GM18505 (cell line): ENCODE measurements around the gene TEKT1.
A peak's percentile ranks its signal among the peaks of the same experiment; 100 is the strongest.
"Not testable (repeated sequence)": the region's sequence is repeated elsewhere in the genome, so short reads cannot be mapped to it uniquely, and the experiment has no call there.

Experiments
- ATAC-seq: cut with Tn5 transposase; IDR thresholded peaks from one replicate; pipeline ENCODE4 v1.9.1; 2021; ENCODE audit not compliant: unreplicated experiment
- POLR2A ChIP-seq: IDR thresholded peaks from 4 replicates; pipeline ENCODE4 v1.6.1; 2011; ENCODE audit warnings: borderline replicate concordance; ENCODE audit not compliant: insufficient read depth, insufficient read length; ENCODE audit errors: extremely low read depth

The TEKT1 gene

DNA sequence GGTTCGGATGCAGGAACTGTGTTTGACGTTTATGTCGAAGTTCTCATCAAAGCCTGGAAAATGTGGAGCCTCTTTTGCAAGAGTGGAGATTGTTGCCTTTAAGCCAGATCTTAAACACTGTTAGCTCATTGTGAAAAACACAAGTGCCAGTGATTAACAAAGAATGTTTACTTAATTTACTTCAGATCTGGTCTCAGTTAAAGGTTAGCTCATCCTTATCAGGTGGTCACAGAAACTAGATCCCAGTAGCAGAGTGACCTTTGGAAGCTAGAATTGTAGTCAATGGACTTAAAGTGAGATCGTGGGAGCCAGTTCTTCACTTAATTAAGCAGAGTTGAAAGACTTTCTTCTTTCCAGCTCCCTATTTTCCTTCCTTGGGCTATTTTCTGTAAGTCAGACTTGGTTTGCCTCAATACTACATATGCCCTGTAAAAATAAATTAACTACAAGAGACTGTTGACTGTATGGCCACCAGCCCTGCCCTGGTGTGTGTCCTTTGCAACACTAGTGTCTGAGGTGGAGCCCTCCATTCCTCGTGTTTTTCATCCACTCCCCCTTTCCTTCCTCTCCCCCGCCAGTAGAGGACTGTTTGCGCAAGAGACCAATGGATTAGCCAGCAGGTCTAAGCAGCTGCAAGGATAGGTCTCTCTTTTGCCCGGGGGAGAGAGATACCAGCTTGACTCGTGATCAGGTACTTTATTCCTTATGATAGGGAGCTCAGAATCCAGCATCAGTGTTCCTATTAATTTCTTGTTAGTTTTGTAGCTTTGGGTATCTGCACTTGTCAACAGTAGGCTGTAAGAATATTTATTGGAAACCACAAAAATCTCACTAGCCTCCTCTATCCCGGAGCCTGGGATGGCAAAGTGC, 35.3 kb downstream of the TEKT1 start:
- no peak for TF ChIP-seq POLR2A
- no peak for ATAC-seq

GRCh38 chr17:6793748-6794493, 37.6 kb downstream of the TEKT1 start:
- no peak for TF ChIP-seq POLR2A
- no peak for ATAC-seq

GRCh38 chr17:6789146-6789545, 42.4 kb downstream of the TEKT1 start:
- TF ChIP-seq POLR2A: no peak
- ATAC-seq: no peak

GRCh38 chr17:6787081-6787693, 44.3 kb downstream of the TEKT1 start:
- no peak for TF ChIP-seq POLR2A
- ATAC-seq: no peak

- no peak for TF ChIP-seq POLR2A
Observed at GRCh38 chr17:6786618-6787017, 44.9 kb downstream of the TEKT1 start.

GRCh38 chr17:6782244-6782643, 49.3 kb downstream of the TEKT1 start:
- no peak for ATAC-seq
- no peak for TF ChIP-seq POLR2A

More at GRCh38 chr17:6786618-6787017, 44.9 kb downstream of the TEKT1 start:
- no peak for ATAC-seq

GRCh38 chr17:6780886-6781285, 50.6 kb downstream of the TEKT1 start:
- TF ChIP-seq POLR2A: no peak
- no peak for ATAC-seq

- no peak for ATAC-seq
- TF ChIP-seq POLR2A: no peak
Observed at GRCh38 chr17:6780001-6780400, 51.5 kb downstream of the TEKT1 start.

DNA sequence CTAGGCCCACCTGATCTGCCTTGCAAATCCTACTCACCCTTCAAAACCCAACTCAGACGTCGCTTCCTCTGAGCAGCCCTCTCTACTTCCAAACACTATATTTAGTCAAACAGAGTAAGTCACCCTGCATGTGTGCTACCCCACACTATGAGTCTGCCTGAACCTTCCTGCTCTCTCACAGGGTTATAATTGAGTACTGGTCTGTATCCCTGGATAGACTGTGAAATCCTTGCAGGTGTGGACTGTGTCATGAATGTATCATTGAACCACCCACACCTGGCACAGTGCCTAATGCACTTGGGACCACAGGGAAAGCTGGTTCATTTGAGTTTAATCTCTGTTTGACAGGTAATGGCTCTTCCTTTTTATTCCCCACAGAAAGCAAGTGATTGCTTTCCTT, 52.1 kb downstream of the TEKT1 start:
- ATAC-seq: no peak
- TF ChIP-seq POLR2A: no peak

- peak; percentile 8 for TF ChIP-seq POLR2A
- no peak for ATAC-seq
Observed at GRCh38 chr17:6775871-6776405, 55.6 kb downstream of the TEKT1 start, which contains the start of gene FBXO39. TSS of gene FBXO39 (plus strand) at chr17:6776215. CDS start at chr17:6779869, 3,654 bp downstream.

DNA sequence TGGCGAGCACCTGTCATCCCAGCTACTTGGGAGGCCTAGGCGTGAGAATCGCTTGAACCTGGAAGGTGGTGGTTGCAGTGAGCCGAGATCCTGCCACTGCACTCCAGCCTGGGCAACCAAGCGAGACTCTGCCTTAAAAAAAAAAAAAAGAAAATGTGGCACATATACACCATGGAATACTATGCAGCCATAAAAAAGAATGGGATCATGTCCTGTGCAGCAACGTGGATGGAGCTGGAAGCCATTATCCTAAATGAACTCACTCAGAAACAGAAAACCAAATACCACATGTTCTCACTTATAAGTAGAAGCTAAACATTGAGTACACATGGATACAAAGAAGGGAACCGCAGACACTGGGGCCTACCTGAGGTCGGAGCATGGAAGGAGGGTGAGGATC, 56.6 kb downstream of the TEKT1 start:
- not testable (repeated sequence) for ATAC-seq

DNA sequence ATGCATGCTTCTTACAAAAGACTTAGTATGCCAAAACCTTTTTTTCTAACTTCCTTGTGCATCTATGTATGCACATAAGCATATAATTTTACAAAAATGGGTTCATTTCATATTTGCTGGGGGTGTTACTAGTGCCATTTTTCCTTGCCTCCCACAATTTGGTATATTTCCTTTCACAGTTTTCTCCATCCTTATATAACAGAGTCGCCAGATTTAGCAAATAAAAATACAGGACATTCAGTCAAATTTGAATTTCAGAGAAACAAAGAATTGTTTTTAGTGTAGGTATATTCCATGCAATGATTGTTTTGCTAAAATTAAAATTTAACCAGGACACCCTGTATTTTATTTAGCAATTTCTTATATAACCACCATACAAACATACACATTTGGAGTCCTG, 59.5 kb downstream of the TEKT1 start:
- no peak for ATAC-seq

GRCh38 chr17:6768447-6768846, 63.1 kb downstream of the TEKT1 start:
- TF ChIP-seq POLR2A: no peak

More for the DNA sequence above, 59.5 kb downstream of the TEKT1 start:
- TF ChIP-seq POLR2A: no peak

More at GRCh38 chr17:6768447-6768846, 63.1 kb downstream of the TEKT1 start:
- no peak for ATAC-seq
